HepG2 (cell line): Measurements from ENCODE around the gene CRADD. TPM values are rescaled to one million over a fixed set of nuclear protein-coding genes. Genes with fewer than 3 reads are reported as not detected.

Experiments
- GZF1 ChIP-seq: sonication (generic); formaldehyde crosslinking; IDR thresholded peaks from 2 replicates; pipeline ENCODE4 v1.5.1; 2020; ENCODE audit warnings: mild to moderate bottlenecking, missing genetic modification reagents
- KIAA2018 ChIP-seq: sonication (generic); formaldehyde crosslinking; IDR thresholded peaks from 2 replicates; pipeline ENCODE4 v1.5.0; 2020; ENCODE audit warnings: mild to moderate bottlenecking, missing genetic modification reagents, borderline replicate concordance
- KLF12 ChIP-seq: sonication (generic); formaldehyde crosslinking; IDR thresholded peaks from 2 replicates; pipeline ENCODE4 v1.4.0; 2020; ENCODE audit warnings: missing genetic modification reagents, borderline replicate concordance
- MTA3 ChIP-seq: sonication (generic); formaldehyde crosslinking; IDR thresholded peaks from 2 replicates; pipeline ENCODE4 v1.4.0; 2020; ENCODE audit warnings: missing genetic modification reagents
- MXD1 ChIP-seq: sonication (generic); formaldehyde crosslinking; IDR thresholded peaks from 2 replicates; pipeline ENCODE4 v1.4.0; 2020; ENCODE audit warnings: mild to moderate bottlenecking, missing genetic modification reagents
- MYNN ChIP-seq: sonication (generic); formaldehyde crosslinking; IDR thresholded peaks from 2 replicates; pipeline ENCODE4 v1.4.0; 2020; ENCODE audit warnings: mild to moderate bottlenecking, low read depth, missing genetic modification reagents
- RAD51 ChIP-seq: fragments of 450-650 bp; IDR thresholded peaks from 2 replicates; pipeline ENCODE4 v1.6.1; 2016; ENCODE audit warnings: borderline replicate concordance
- SMARCE1 ChIP-seq: fragments of 450-650 bp; IDR thresholded peaks from 2 replicates; pipeline ENCODE4 v1.6.1; 2017; ENCODE audit warnings: borderline replicate concordance
- UBTF ChIP-seq: sonication (generic); formaldehyde crosslinking; IDR thresholded peaks from 2 replicates; pipeline ENCODE4 v1.4.0; 2020; ENCODE audit warnings: mild to moderate bottlenecking, missing genetic modification reagents
- ZBTB10 ChIP-seq: sonication (generic); formaldehyde crosslinking; IDR thresholded peaks from 2 replicates; pipeline ENCODE4 v1.4.0; 2020; ENCODE audit warnings: missing genetic modification reagents, borderline replicate concordance
- ZNF232 ChIP-seq: sonication (generic); formaldehyde crosslinking; IDR thresholded peaks from 2 replicates; pipeline ENCODE4 v1.4.0; 2020; ENCODE audit warnings: missing genetic modification reagents, borderline replicate concordance
- ZNF672 ChIP-seq: sonication (generic); formaldehyde crosslinking; IDR thresholded peaks from 2 replicates; pipeline ENCODE4 v1.8.1; 2022; ENCODE audit warnings: missing genetic modification reagents
- ZNF780A ChIP-seq: sonication (generic); formaldehyde crosslinking; IDR thresholded peaks from 2 replicates; pipeline ENCODE4 v1.8.0; 2022; ENCODE audit warnings: mild to moderate bottlenecking, missing genetic modification reagents, moderate library complexity
- polyA plus RNA-seq, 8 experiments: library from polyadenylated mRNA; depleted of rRNA in 3 of 8; stranded (reverse) in 7 of 8; unstranded in 1 of 8; fragments of >200 nt; fragmentation: Illumina TruSeq in 4 of 8; extraction: Trizol in 4 of 8; gene quantifications; 2 replicates each; pipeline versions ENCODE4 v1.2.1 to v1.2.3, GENCODE V29; 2011 to 2016; ENCODE audit warnings: low read depth in 4 of 8, missing spikeins in 1 of 8, mixed read lengths in 1 of 8; ENCODE audit not compliant: insufficient read depth in 1 of 8
- total RNA-seq, 5 experiments: library from RNA; depleted of rRNA; stranded (reverse); fragments of >200 nt; fragmentation: Illumina TruSeq; extraction: Trizol; gene quantifications; 2 replicates each; pipeline ENCODE4 v1.2.3, GENCODE V29; 2016; ENCODE audit warnings: low read depth in 1 of 5

The CRADD gene
- total and polyA plus RNA-seq, 2 of the 13 experiments (the other 11 are each of a cell fraction or from before 2014, with no cell fraction given) = 12.4 to 18.8 TPM

- TF ChIP-seq KLF12 (CRISPR knock-in tag) = no peak
- no peak for TF ChIP-seq ZNF672
- no peak for TF ChIP-seq ZBTB10 (CRISPR knock-in tag)
- TF ChIP-seq MYNN = no peak
- no peak for TF ChIP-seq ZNF780A (CRISPR knock-in tag)
- TF ChIP-seq RAD51 = no peak
- no peak for TF ChIP-seq ZNF232 (CRISPR knock-in tag)
- 0 out of 2 replicates have a peak, but pooled peaks have one; percentile 62 for TF ChIP-seq GZF1
- TF ChIP-seq KIAA2018 (CRISPR knock-in tag) = 0 out of 2 replicates have a peak, but pooled peaks have one; percentile 90
- no peak for TF ChIP-seq MXD1 (CRISPR knock-in tag)
- no peak for TF ChIP-seq SMARCE1
- TF ChIP-seq MTA3 = no peak
- TF ChIP-seq UBTF = peak; percentile 88
These were observed at the start of gene CRADD (continued) for GRCh38 chr12:93677195-93678064.
